Transverse colon (tissue), 4 donors: ENCODE measurements around the gene GID4. TPM values are rescaled to one million over a fixed set of nuclear protein-coding genes. Genes with fewer than 3 reads are reported as not detected.

Experiments used
- DNase-seq: peaks from one replicate; pipeline ENCODE4 v3.0.0-alpha.2; 2019
- H3K27ac ChIP-seq, 4 donors: fragments of 200-600 bp; sonication (generic); 2 replicates each; pipeline ENCODE4 v1.5.1; 2016 to 2018; ENCODE audit warnings: inconsistent platforms in 4 of 4
- H3K27me3 ChIP-seq: fragments of 200-600 bp; sonication (generic); 2 replicates; pipeline ENCODE4 v1.5.1; 2017; ENCODE audit warnings: inconsistent platforms
- H3K36me3 ChIP-seq, 4 donors: fragments of 200-600 bp; sonication (generic); 2 replicates each; pipeline ENCODE4 v1.5.1; 2017 to 2019; ENCODE audit warnings: inconsistent platforms in 4 of 4
- H3K4me1 ChIP-seq, 4 donors: fragments of 200-600 bp; sonication (generic); 2 replicates each; pipeline ENCODE4 v1.5.1; 2017 to 2020; ENCODE audit warnings: inconsistent platforms in 4 of 4
- H3K4me3 ChIP-seq, 4 donors: fragments of 200-600 bp; sonication (generic); 1 replicate in 1 of 4; 2 replicates in 3 of 4; pipeline versions ENCODE4 v1.5.1 to v1.6.1; 2017 to 2019; ENCODE audit warnings: inconsistent platforms in 4 of 4
- H3K9me3 ChIP-seq, 2 donors: fragments of 200-600 bp; sonication (generic); 2 replicates each; pipeline ENCODE4 v1.5.1; 2017 to 2019; ENCODE audit warnings: inconsistent platforms in 2 of 2
- CTCF ChIP-seq, 5 experiments: fragments of 200-600 bp in 3 of 5; fragments of 450-650 bp in 2 of 5; sonication (generic) in 3 of 5; IDR thresholded peaks; 1 replicate in 2 of 5; 2 replicates in 3 of 5; pipeline ENCODE4 v1.5.1; 2016 to 2017; ENCODE audit warnings: antibody characterized with exemption in 5 of 5, inconsistent platforms in 3 of 5, mild to moderate bottlenecking in 2 of 5, moderate library complexity in 1 of 5
- EP300 ChIP-seq: sonication (generic); formaldehyde crosslinking; IDR thresholded peaks from one replicate; pipeline ENCODE4 v1.6.1; 2017; ENCODE audit warnings: antibody characterized with exemption, low read depth
- POLR2A ChIP-seq: fragments of 450-650 bp; IDR thresholded peaks from one replicate; pipeline ENCODE4 v1.6.1; 2016; ENCODE audit warnings: antibody characterized with exemption, mild to moderate bottlenecking, moderate library complexity
- POLR2AphosphoS5 ChIP-seq, 3 donors: sonication (generic); formaldehyde crosslinking; IDR thresholded peaks; one replicate each; pipeline ENCODE4 v1.6.1; 2016; ENCODE audit warnings: antibody characterized with exemption in 3 of 3
- WGBS, 2 donors: methylation state at CpG; one replicate each; pipeline ENCODE4 v1.1.5; 2018; ENCODE audit warnings: low coverage in 1 of 2; 5-methylcytosine and 5-hydroxymethylcytosine counted together
- in situ Hi-C, 4 donors: fragments of 200-750 bp; cut with MboI; loops; one replicate each; pipeline versions ENCODE4 v1.15.0 to v1.15.1; 2017; ENCODE audit warnings: low sequenced_read_pairs in 3 of 4, low pct_ligation_motif_present in 1 of 4, low pct_unique_long_range_greater_than_20kb in 1 of 4
- intact Hi-C: fragments of 100-400 bp; cut with DNase I; formaldehyde crosslinking; loops from one replicate; pipeline ENCODE4 v1.15.1; 2023; ENCODE audit warnings: low total_unique reads
- total RNA-seq, 4 donors: library from RNA; depleted of rRNA; stranded (reverse); fragments of >200 nt; gene quantifications; one replicate each; pipeline ENCODE4 v1.1.0, GENCODE V29; 2016

GID4 gene
- total RNA-seq, 4 donors from 2014 or later, result 7.0 to 39.6 (median 9.4) TPM

GRCh38 chr17:18079543-18079942 is 40.3 kb downstream of the GID4 start:
- Histone ChIP-seq H3K27ac (no peak overlapping the region), H3K9me3 (no peaks in the 10 kb centered on the region), H3K36me3 (no peaks in the 10 kb centered on the region), H3K27me3 (peaks cover 14% of the 10 kb centered on the region), H3K4me1 (no peaks in the 10 kb centered on the region), H3K4me3 (no peak overlapping the region)
- DNase-seq, result no peak
- in situ Hi-C loops (no loop called here), intact Hi-C loops (no loop called here)
- TF ChIP-seq POLR2A (no peak), CTCF (IDR thresholded peaks at IDR 0.05) (no peak), POLR2AphosphoS5 (IDR thresholded peaks at IDR 0.05) (no peak), EP300 (no peak)
- 72 to 78% methylated on average over 4 of the region's 4 CpGs for whole genome bisulfite sequencing, 2 donors

DNA sequence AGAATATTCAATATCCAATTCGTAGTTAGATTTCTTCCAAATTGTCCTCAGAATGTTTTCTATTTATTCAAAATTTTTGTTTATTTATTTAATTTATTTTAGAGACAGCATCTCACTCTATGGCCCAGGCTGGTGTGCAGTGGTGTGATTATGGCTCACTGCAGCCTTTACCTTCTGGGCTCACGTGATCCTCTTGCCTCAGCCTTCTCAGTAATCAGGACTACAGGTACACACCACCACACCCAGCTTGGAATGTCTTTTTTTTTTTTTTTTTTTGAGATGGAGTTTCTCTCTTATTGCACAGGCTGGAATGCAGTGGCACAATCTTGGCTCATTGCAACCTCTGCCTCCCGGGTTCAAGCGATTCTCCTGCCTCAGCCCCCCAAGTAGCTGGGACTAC is 45.0 kb downstream of the GID4 start:
- H3K4me3 ChIP-seq, result no peak overlapping the region
- TF ChIP-seq POLR2A, result no peak
- no peak for TF ChIP-seq CTCF (IDR thresholded peaks at IDR 0.05)
- TF ChIP-seq EP300, result no peak
- TF ChIP-seq POLR2AphosphoS5 (IDR thresholded peaks at IDR 0.05), result no peak
- no peak overlapping the region for H3K27ac ChIP-seq
- in situ Hi-C loops, result no loop called here
- no peaks in the 10 kb centered on the region for H3K9me3 ChIP-seq
- intact Hi-C loops, result no loop called here
- no peaks in the 10 kb centered on the region for H3K36me3 ChIP-seq
- 67 to 78% methylated on average over 2 to 4 of the region's 4 CpGs for WGBS, 2 donors
- no peak for DNase-seq
- peaks cover 0 to 18% (median 16%) of the 10 kb centered on the region in 4 donors for H3K4me1 ChIP-seq
- no peaks in the 10 kb centered on the region for H3K27me3 ChIP-seq

GRCh38 chr17:18087610-18088491 is 48.6 kb downstream of the GID4 start, which contains the start of gene DRG2:
TSS of gene DRG2 (plus strand) at chr17:18087948. CDS start at chr17:18088024, 76 bp downstream.
- DNase-seq, result peak; percentile 94
- TF ChIP-seq POLR2AphosphoS5 (IDR thresholded peaks at IDR 0.05), result peak; percentile 60 to 79 (median 67)
- TF ChIP-seq CTCF (IDR thresholded peaks at IDR 0.05), result peak in 2 of 5 experiments; percentile 12
- no peak for TF ChIP-seq EP300
- peak; percentile 41 for TF ChIP-seq POLR2A
- WGBS, 2 donors, result 0 to 3% methylated on average over 10 to 35 of the region's 52 CpGs
- intact Hi-C loops (no loop called here), in situ Hi-C loops (no loop called here)
- H3K4me3 ChIP-seq, result peak within 1 kb of the TSS; percentile 55 to 89 (median 70)
- no peaks in the 10 kb centered on the region for H3K27me3 ChIP-seq
- no peaks in the 10 kb centered on the region for H3K9me3 ChIP-seq
- H3K27ac ChIP-seq, result peak within 1 kb of the TSS; percentile 69 to 84 (median 82)
- H3K36me3 ChIP-seq, result no peaks in the 10 kb centered on the region
- peaks cover 0 to 18% (median 16%) of the 10 kb centered on the region in 4 donors for H3K4me1 ChIP-seq

DNA sequence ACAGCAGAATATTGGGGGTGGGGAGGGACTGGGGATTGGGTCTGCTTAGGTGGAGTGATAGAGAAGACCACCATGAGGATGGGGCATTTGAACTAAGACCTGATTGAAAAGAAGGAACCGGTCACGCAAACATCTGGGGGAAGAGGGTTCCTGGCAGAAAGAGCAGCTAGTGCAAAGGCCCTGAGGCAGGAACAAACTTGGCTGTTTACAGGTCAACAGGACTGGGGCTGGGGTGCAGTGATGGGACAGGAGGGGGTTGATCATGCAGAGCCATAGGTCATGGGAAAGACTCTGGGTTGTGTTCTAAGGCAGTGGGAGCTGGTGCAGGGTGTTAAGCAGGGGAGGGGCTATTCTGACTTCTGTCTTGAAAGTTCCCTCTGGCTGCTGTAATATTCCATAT is 50.4 kb downstream of the GID4 start:
- no peak overlapping the region for H3K27ac ChIP-seq
- TF ChIP-seq CTCF (IDR thresholded peaks at IDR 0.05) (no peak), POLR2A (no peak), EP300 (no peak), POLR2AphosphoS5 (IDR thresholded peaks at IDR 0.05) (no peak)
- no peaks in the 10 kb centered on the region for H3K9me3 ChIP-seq
- 82 to 95% methylated on average over 2 of the region's 2 CpGs for WGBS, 2 donors
- H3K36me3 ChIP-seq, result peaks cover 0 to 7% (median 2%) of the 10 kb centered on the region in 4 donors
- peaks cover 0 to 18% (median 16%) of the 10 kb centered on the region in 4 donors for H3K4me1 ChIP-seq
- intact Hi-C loops, result no loop called here
- no peaks in the 10 kb centered on the region for H3K27me3 ChIP-seq
- no peak for DNase-seq
- H3K4me3 ChIP-seq, result no peak overlapping the region
- in situ Hi-C loops, result no loop called here
